GM23338 (cell line): ENCODE measurements around the gene CYFIP2. TPM values are rescaled to one million over a fixed set of nuclear protein-coding genes. Genes with fewer than 3 reads are reported as not detected.

ENCODE experiments used
- ATAC-seq: fragments of 200-7000 bp; cut with Tn5 transposase; 3 replicates; pipeline ENCODE4 v1.9.1; 2020
- DNase-seq: peaks from one replicate; pipeline ENCODE4 v3.0.0-alpha.2; 2015; ENCODE audit warnings: low spot score
- H2AFZ ChIP-seq: fragments of 200-600 bp; sonication (generic); 2 replicates; pipeline ENCODE4 v1.8.0; 2016; ENCODE audit warnings: antibody characterized with exemption, mild to moderate bottlenecking, moderate library complexity
- H3F3A ChIP-seq: fragments of 200-600 bp; sonication (generic); replicated peaks from 2 replicates; pipeline ENCODE4 v1.8.0; 2017; ENCODE audit warnings: antibody characterized with exemption, mixed run types, low read depth
- H3K27ac ChIP-seq: fragments of 200-600 bp; sonication (generic); 2 replicates; pipeline ENCODE4 v1.6.1; 2016; ENCODE audit warnings: low read depth
- H3K27me3 ChIP-seq: fragments of 200-600 bp; sonication (generic); 2 replicates; pipeline ENCODE4 v1.8.0; 2016; ENCODE audit warnings: mild to moderate bottlenecking, mixed run types, moderate library complexity; ENCODE audit not compliant: insufficient read depth
- H3K36me3 ChIP-seq: fragments of 200-600 bp; sonication (generic); 2 replicates; pipeline ENCODE4 v1.8.0; 2016; ENCODE audit warnings: mild to moderate bottlenecking; ENCODE audit not compliant: insufficient read depth
- H3K4me1 ChIP-seq: fragments of 200-600 bp; sonication (generic); 2 replicates; pipeline ENCODE4 v1.8.0; 2016; ENCODE audit warnings: mild to moderate bottlenecking, moderate library complexity; ENCODE audit not compliant: insufficient read depth
- H3K4me2 ChIP-seq: fragments of 200-600 bp; sonication (generic); 2 replicates; pipeline ENCODE4 v1.7.1; 2017; ENCODE audit warnings: mixed run types
- H3K4me3 ChIP-seq: fragments of 200-600 bp; sonication (generic); 2 replicates; pipeline ENCODE4 v1.6.1; 2016; ENCODE audit warnings: mixed run types
- H3K79me2 ChIP-seq: fragments of 200-600 bp; sonication (generic); replicated peaks from 2 replicates; pipeline ENCODE4 v1.8.0; 2017; ENCODE audit warnings: mild to moderate bottlenecking; ENCODE audit not compliant: insufficient read depth
- H3K9me2 ChIP-seq: fragments of 200-600 bp; sonication (generic); 2 replicates; pipeline ENCODE4 v1.8.0; 2017; ENCODE audit not compliant: insufficient read depth
- H4K20me1 ChIP-seq: fragments of 200-600 bp; sonication (generic); replicated peaks from 2 replicates; pipeline ENCODE4 v1.8.0; 2017; ENCODE audit warnings: mild to moderate bottlenecking; ENCODE audit not compliant: insufficient read depth
- H3K27ac Mint-ChIP-seq: 2 replicates; pipeline ENCODE4 v1.8.0; 2020; ENCODE audit warnings: inconsistent platforms, mild to moderate bottlenecking, moderate library complexity, mixed read lengths
- H3K27me3 Mint-ChIP-seq: 3 replicates; pipeline ENCODE4 v1.8.0; 2022; ENCODE audit warnings: low read depth, mild to moderate bottlenecking, moderate library complexity, mixed read lengths, inconsistent platforms; ENCODE audit not compliant: insufficient read depth, poor library complexity
- H3K36me3 Mint-ChIP-seq: 3 replicates; pipeline ENCODE4 v1.8.0; 2021; ENCODE audit warnings: low read depth, mild to moderate bottlenecking, inconsistent platforms, moderate library complexity, mixed read lengths
- H3K4me1 Mint-ChIP-seq: 3 replicates; pipeline ENCODE4 v1.8.0; 2020; ENCODE audit warnings: mild to moderate bottlenecking, inconsistent platforms, mixed read lengths
- H3K4me3 Mint-ChIP-seq: 3 replicates; pipeline ENCODE4 v1.8.0; 2021; ENCODE audit warnings: moderate library complexity, mild to moderate bottlenecking, inconsistent platforms, mixed read lengths
- H3K9me3 Mint-ChIP-seq: 3 replicates; pipeline ENCODE4 v1.8.0; 2020; ENCODE audit warnings: moderate library complexity, mild to moderate bottlenecking, inconsistent platforms, mixed read lengths
- CREB1 ChIP-seq: fragments of 250-450 bp; sonication (Bioruptor Pico); IDR thresholded peaks from 2 replicates; pipeline ENCODE4 v1.5.0; 2020; ENCODE audit warnings: low read depth, mild to moderate bottlenecking, moderate library complexity
- CTCF ChIP-seq, 2 experiments: fragments of 200-600 bp in 1 of 2; sonication (generic) in 1 of 2; conservative IDR thresholded peaks; 2 replicates each; pipeline versions ENCODE4 v1.5.1 to v1.6.1; 2016 to 2017; ENCODE audit warnings: antibody characterized with exemption in 2 of 2, low read depth in 2 of 2, mild to moderate bottlenecking in 2 of 2, moderate library complexity in 1 of 2
- ETS1 ChIP-seq: IDR thresholded peaks from 2 replicates; pipeline ENCODE4 v1.6.1; 2016; ENCODE audit warnings: antibody characterized with exemption
- EZH2 ChIP-seq: fragments of 200-600 bp; sonication (generic); IDR thresholded peaks from one replicate; pipeline ENCODE4 v1.8.0; 2017; ENCODE audit warnings: antibody characterized with exemption, mild to moderate bottlenecking, low read depth; ENCODE audit not compliant: unreplicated experiment
- JUNB ChIP-seq: IDR thresholded peaks from one replicate; pipeline ENCODE4 v1.6.1; 2016; ENCODE audit warnings: antibody characterized with exemption; ENCODE audit not compliant: unreplicated experiment
- NANOG ChIP-seq: IDR thresholded peaks from 2 replicates; pipeline ENCODE4 v1.6.1; 2016; ENCODE audit warnings: antibody characterized with exemption, borderline replicate concordance
- REST ChIP-seq: IDR thresholded peaks from one replicate; pipeline ENCODE4 v1.6.1; 2018; ENCODE audit warnings: antibody characterized with exemption; ENCODE audit not compliant: unreplicated experiment
- STAT1 ChIP-seq: IDR thresholded peaks from one replicate; pipeline ENCODE4 v1.6.1; 2016; ENCODE audit warnings: antibody characterized with exemption; ENCODE audit not compliant: unreplicated experiment
- ZNF114 ChIP-seq: fragments of 250-450 bp; sonication (Bioruptor Pico); IDR thresholded peaks from 2 replicates; pipeline ENCODE4 v1.5.0; 2020; ENCODE audit warnings: mild to moderate bottlenecking, moderate library complexity
- ZNF331 ChIP-seq: fragments of 250-450 bp; sonication (Bioruptor Pico); IDR thresholded peaks from 2 replicates; pipeline ENCODE4 v1.5.0; 2020; ENCODE audit warnings: low read depth, mild to moderate bottlenecking, moderate library complexity
- ZNF462 ChIP-seq: fragments of 250-450 bp; sonication (Bioruptor Pico); IDR thresholded peaks from 2 replicates; pipeline ENCODE4 v1.5.0; 2020; ENCODE audit warnings: mild to moderate bottlenecking, moderate library complexity
- polyA plus RNA-seq: library from polyadenylated mRNA; unstranded; fragments of >200 nt; fragmentation: Nextera tagmentation; extraction: Ambion mirVana; gene quantifications from 2 replicates; pipeline ENCODE4 v1.2.1, GENCODE V29; 2016
- total RNA-seq: library from RNA; depleted of rRNA; stranded (reverse); fragments of >200 nt; shearing (Covaris generic); gene quantifications from 2 replicates; pipeline ENCODE4 v1.2.3, GENCODE V29; 2014

Gene CYFIP2
- total and polyA plus RNA-seq, 2 experiments from 2014 or later: 54.1 to 98.4 TPM

- H3K4me3 Mint-ChIP-seq: no peak overlapping the region
- DNase-seq (no peak), ATAC-seq (no peak)
- TF ChIP-seq ETS1 (no peak), ZNF114 (no peak), EZH2 (no peak), ZNF331 (CRISPR knock-in tag) (no peak), ZNF462 (CRISPR knock-in tag) (no peak), JUNB (no peak), STAT1 (no peak), CREB1 (CRISPR knock-in tag) (no peak), CTCF (conservative IDR thresholded peaks at IDR 0.05; ENCODE audit: low read depth in 2 of 2) (no peak), REST (no peak), NANOG (no peak)
- H3K27me3 Mint-ChIP-seq: peaks cover 2% of the 10 kb centered on the region
- Histone ChIP-seq H3K4me2 (no peak overlapping the region), H3K9me2 (no peaks in the 10 kb centered on the region), H3K27me3 (no peaks in the 10 kb centered on the region), H3K27ac (no peak overlapping the region), H3K4me1 (no peaks in the 10 kb centered on the region), H4K20me1 (peaks cover 13% of the 10 kb centered on the region; the same call in 1 of the 2 replicates), H3K4me3 (no peak overlapping the region), H3K36me3 (0 out of 2 replicates have a peak, but pooled peaks cover 3% of the 10 kb centered on the region), H3K79me2 (peaks cover 9% of the 10 kb centered on the region), H2AFZ (no peak overlapping the region), H3F3A (no peaks in the 10 kb centered on the region)
- H3K4me1 Mint-ChIP-seq: no peaks in the 10 kb centered on the region; the same call in 2 of the 3 replicates
- H3K36me3 Mint-ChIP-seq: peaks cover 21% of the 10 kb centered on the region
- no peak overlapping the region for H3K27ac Mint-ChIP-seq
- H3K9me3 Mint-ChIP-seq: no peaks in the 10 kb centered on the region
Observed at GRCh38 chr5:157289164-157289819, 23.4 kb downstream of the CYFIP2 start.
